ENCODE results near the gene PRSS37.

DNA sequence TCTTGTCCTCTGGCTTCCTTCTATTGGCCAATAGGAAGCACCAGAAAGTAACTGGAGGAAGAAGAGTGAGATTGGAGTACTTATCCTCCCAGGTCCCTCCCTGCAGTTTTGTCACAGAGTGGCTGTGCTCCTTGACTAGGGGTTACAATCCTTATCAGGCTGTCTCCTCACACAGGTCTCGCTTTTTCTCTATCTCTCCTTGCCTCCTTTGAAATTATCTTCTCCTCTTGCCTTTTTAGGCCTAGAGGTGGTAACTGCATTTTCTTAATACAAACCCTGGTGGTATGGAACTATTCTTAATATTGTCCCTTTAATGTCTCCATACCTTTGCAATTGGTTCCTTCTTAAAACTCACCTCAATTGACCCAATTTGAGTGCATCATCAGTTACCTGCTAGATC is 2.7 kb downstream of the PRSS37 start:
- TF ChIP-seq CTCF (IDR thresholded peaks at IDR 0.05) (no peak), POLR2AphosphoS5 (IDR thresholded peaks at IDR 0.05) (no peak)
